LNCAP (cell line): ENCODE measurements around the gene PHACTR2.

Experiments used
- TF ChIP-seq, protein P1 (sequence below): fragments of 450-650 bp; IDR thresholded peaks from 2 replicates; pipeline ENCODE4 v1.5.1; 2017; ENCODE audit warnings: mild to moderate bottlenecking

PHACTR2 gene

GRCh38 chr6:143674483-143675381 is 3.0 kb upstream of the PHACTR2 start:
- TF ChIP-seq, protein P1, sequence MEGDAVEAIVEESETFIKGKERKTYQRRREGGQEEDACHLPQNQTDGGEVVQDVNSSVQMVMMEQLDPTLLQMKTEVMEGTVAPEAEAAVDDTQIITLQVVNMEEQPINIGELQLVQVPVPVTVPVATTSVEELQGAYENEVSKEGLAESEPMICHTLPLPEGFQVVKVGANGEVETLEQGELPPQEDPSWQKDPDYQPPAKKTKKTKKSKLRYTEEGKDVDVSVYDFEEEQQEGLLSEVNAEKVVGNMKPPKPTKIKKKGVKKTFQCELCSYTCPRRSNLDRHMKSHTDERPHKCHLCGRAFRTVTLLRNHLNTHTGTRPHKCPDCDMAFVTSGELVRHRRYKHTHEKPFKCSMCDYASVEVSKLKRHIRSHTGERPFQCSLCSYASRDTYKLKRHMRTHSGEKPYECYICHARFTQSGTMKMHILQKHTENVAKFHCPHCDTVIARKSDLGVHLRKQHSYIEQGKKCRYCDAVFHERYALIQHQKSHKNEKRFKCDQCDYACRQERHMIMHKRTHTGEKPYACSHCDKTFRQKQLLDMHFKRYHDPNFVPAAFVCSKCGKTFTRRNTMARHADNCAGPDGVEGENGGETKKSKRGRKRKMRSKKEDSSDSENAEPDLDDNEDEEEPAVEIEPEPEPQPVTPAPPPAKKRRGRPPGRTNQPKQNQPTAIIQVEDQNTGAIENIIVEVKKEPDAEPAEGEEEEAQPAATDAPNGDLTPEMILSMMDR = no peak

DNA sequence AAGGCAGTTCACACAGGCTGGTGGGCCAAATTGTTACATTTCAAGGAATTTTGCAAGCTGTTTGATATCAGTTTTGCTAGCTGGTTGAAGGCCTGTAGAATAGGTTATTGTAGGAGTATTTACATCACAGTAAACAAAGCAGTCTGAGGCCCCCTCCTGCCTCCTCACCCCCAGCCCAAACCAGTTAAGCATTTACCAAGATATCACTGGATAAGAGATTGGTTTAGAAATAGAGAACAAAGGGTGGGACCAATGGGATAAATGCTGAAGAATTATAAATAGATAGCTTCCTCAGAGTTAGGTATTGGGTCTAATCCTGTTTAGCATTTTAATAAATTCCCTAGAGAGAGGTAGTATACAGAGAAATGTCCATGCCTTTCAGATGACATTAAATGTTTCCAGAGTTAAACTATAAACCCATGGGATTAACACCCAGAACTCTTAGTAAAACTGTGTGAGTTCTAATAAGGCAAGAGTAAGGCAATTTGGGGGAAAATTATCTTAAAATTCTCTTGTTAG is 2.3 kb upstream of the PHACTR2 start:
- TF ChIP-seq, protein P1 = no peak

- TF ChIP-seq, protein P1 = no peak
Measured at GRCh38 chr6:143675946-143676345, 1.8 kb upstream of the PHACTR2 start.

DNA sequence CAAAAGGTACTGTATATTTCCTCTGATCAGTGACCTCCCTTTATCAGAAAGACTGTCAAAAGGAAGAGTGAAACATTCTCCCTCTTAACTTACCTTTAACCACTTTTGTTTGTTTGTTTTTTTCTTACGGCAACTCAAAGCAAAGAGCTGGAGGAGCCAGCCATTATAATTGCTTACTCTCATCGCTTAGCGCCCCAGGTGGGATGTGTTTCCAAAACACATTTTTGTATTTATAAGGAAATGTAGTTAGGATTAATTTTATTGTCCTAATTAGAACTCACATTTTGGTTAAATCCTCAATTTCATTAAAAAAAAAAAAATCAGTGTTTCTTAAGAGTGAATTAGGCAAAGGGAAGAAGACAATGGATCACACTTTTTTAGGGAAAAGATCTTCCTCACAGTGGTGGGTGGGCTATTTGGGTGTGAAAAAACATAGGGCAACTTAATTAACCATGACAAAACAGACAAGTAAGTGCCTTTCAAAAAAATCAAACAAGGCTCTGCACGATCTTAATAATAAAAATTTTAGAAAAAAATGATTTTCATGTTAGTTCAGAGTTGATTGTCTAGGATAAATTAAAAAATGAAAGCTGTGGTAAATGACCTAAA is 1.2 kb upstream of the PHACTR2 start:
- TF ChIP-seq, protein P1 = no peak

- TF ChIP-seq, protein P1 = no peak
Measured at GRCh38 chr6:143677577-143677890, 231 bp upstream of the PHACTR2 start.

- TF ChIP-seq, protein P1 = no peak
Measured at GRCh38 chr6:143679041-143679440, 1.3 kb downstream of the PHACTR2 start.

DNA sequence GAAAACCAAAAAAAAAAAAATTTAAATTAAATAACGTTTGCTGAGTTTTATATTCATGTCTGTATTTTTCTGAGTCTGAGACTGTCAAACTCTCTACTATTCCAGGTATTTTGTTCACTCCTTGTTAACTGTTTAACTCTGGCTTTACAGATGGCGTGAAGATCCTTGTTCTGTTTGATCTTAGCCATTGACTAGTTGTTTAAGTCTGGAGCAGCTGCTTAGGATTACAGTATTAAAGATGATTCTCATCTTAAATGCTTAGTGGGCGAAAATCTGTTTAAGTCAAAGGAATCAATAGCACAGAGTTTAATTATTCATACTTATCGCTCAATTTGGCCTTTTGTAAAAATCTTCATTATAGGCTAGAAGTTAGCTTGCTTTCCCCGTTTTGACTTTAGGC is 2.4 kb downstream of the PHACTR2 start:
- TF ChIP-seq, protein P1 = no peak
